GM21381 (cell line): ENCODE measurements around the gene RIMS4.

ENCODE experiments used
- ATAC-seq: cut with Tn5 transposase; IDR thresholded peaks from one replicate; pipeline ENCODE4 v1.9.1; 2021; ENCODE audit warnings: mild to moderate bottlenecking, moderate library complexity; ENCODE audit not compliant: unreplicated experiment

Gene RIMS4

DNA sequence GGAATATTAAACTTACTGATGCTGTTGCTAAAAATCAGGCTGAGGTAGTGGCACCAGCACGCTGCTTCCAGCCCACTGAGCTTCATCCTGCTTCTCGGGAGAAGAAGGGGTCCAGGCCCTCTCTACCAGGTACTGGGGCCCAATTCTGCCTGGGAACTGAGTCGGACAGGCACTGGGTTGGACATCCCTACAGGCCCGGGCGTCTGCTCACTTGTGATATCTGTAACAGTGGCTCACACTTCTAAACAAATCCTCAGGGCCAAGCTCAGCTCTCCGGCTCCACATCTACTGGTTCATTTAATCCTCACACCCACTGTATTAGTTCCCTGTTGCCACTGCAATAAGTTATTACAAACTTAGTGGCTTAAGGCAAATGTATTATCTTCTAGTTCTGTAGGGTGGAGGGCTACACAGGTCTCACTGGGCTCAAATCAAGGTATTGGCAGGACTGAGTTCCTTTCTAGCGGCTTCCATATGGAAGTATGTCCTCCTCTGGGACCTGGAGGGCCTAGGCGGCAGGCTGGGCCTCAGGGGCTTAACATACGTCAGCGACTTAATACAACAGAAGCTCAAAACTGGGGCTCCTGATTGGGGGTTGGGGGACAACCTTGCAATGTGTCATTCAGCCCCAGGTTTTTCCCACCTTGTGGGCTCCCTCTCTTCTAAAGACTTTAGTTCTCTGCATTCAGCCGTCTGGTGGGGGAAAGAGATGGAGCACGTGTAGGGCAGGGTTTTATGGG, 66.3 kb downstream of the RIMS4 start:
- ATAC-seq, result no peak

DNA sequence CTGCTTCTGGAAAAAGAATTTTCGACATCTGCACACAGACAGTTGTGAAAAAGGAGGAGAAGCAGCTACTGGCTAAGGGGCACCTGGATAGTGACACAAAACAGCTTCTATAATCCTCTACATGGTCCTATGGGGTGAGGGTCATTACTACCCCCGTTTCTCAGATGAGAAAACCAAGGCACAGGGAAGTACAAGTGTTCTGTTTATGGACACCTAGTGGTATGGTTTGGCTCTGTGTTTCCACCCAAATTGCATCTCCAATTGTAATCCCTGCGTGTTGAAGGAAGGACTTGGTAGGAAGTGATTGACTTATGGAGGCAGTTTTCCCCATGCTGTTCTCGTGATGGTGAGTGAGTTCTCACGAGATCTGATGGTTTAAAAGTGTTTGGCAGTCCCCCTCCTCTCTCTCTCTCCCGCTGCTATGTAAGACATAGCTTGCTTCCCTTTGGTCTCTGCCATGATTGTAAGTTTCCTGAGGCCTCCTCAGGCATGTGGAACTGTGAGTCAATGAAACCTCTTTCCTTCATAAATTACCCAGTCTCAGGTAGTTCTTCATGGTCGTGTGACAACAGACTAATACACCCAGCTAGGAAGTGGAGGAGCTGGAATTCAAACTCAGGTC, 67.2 kb downstream of the RIMS4 start:
- no peak for ATAC-seq

DNA sequence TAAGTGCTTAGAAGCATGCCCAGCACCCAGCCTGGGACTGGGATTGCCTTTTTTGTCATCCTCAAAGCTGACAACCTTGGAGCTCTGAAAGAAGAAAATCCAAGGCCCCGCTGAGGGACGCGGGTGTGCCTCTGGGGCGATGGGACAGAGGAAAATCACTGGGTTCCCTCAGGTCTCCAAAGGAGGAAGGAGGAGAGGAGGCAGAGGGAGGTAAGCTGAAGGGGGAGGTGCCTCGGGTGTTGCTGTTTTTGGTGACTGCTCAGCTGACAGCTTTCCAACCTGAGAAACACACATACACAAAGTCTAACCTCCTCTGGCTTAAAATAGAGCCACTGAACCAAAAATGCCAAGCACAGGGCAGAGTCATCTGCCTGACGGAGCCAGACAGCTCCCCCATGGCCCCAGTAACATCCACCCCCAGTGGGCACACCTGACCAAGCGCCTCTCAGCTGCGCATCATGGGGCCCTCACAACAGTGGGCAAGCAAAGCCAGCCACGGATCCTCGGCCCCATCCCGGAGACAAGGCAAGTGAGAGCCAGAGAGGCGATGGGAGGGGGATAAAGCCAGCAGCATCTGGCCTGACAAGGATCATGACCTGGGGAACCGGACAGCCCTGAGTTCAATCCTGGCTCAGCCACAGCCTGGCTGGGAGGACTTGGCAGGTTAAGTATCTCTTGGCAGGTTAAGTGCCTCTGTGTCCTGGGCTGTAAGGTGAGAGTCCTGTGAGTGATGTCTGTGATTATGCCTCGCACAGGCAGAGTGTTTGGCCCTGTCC, 67.9 kb downstream of the RIMS4 start:
- no peak for ATAC-seq

DNA sequence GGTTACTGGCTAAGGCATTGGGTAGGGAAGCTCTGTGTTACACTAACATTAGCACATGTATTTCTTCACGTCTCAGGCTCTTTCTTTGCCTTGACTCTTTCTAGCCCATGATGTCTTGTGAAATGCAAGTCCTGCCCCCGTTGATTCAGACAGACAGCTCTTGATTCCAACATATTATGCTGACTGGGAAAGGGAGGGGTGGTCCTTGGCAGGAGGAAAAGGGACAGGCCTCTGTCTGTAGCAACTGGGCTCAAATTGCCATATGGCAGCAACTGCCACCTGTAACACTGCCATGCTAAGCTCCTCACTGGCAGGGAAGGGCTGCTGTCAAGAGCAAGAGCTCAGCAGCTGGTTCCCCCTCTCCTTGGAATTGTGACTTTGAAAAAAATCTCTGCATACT, 70.4 kb downstream of the RIMS4 start:
- no peak for ATAC-seq

DNA sequence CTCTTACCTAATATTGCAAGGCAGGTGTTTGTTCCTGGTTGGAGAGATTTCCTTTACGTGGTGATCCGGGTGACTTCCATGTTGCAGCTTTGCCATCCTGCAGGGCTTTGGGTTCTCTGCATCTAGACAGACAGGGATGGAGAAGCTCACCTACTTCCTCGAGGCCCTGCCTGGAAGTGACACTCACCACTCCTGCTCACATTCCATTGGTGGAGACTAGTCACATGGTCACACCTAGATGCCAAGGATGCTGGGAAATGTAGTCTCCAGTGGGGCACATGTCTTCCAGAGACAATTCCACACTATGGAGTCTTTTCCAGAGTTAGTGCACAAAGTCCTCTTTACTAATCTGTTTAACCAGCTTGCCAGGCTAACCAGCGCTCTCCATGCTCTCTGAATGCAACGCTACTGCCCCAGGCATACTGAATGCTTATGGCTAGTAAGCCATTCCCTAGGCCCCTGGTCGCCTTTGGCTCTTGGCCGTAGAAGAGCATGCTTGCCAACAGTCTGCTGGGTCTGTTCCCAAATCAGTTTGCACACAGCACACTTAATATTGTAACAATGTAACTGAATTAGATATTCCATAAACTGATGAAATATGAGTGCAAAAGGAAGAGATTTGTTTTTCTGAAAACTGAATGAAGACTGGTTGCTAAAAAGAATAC, 71.4 kb downstream of the RIMS4 start:
- ATAC-seq, result no peak

DNA sequence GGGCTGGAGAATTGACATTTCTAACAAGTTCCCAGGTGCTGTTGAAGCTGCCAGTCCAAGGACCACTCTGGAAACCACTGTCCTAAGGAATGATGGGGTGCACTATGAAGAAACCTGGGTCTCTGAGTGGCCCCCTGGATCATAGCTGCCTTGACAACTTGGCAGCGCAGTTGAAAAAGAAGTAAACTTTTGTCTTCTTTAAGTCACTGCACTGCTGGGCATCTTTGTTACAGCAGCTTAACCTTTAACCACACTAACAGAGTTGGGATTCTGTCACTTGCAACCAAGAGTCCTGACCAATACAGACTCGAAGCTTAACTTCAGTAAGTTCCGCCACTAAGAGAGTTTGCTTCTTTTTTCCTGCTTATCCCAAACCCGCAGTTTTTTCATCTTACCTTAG, 73.2 kb downstream of the RIMS4 start:
- ATAC-seq, result no peak

DNA sequence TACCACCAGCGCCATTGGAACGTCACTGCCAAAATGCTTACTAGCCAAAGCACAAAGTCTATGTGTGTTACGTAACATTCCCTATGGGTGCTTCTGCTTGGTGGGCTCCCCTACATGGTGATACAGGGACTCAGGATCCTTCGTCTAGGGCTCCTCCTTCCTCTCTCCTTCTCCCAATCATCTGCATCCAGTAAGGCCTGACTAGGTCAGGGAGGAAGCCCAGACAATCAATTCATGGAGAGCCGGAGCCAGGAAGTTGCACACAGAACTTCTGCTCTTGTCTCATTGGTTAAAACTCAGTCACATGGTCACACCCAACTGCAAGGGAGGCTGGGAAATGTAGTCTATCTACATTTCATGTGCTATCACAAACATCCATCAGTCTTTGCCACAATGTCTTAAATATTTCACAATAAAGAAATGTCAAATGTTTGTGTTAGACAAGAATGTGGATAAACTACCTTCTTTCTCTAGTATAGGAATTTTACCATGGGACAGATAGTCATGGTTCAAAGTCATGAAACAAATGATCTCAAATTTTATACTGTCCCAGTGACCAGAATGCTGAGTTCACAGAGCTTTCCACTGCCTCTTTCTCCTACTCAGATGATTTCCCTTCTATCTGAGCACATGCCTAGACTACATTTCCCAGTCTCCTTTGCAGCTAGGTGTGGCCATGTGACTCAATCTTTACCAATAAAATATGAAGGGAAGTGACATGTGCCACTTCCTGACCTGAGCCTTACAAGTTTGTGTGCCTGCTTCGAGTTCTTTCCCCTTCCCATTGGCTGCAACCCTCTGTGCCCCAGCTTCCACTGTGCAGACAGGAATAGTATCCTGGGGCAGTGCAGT, 74.0 kb downstream of the RIMS4 start:
- ATAC-seq, result no peak

DNA sequence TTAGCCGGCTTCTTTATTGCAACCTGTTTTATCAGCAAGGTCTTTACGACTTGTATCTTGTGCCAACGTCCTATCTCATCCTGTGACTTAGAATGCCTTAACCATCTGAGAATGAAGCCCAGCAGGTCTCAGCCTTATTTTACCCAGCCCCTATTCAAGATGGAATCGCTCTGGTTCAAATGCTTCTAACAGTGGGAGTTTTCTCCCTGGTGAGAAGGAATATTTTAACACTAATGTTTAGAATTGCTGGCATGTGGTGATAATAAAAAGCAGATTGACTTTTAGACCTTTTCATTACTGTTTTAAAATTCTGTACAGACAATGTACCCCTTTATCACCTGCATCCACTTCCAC, 74.6 kb downstream of the RIMS4 start:
- no peak for ATAC-seq

DNA sequence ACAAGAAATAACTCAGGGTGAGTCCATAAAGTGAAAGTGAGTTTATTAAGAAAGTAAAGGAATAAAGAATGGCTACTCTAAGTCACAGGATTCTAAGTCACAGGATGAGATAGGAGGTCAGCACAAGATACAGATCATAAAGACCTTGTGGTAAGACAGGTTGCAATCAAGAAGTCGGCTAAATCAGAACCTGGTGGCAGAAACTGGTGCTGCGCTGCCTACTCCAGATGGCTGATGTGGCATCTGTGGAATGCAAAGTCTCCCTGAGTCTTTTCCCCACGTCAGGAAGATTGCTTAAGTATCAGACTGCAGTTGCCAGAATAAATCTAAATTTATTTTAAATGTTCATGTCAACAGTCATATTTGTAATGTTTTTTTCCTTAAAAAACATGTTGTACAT, 75.4 kb downstream of the RIMS4 start:
- no peak for ATAC-seq

DNA sequence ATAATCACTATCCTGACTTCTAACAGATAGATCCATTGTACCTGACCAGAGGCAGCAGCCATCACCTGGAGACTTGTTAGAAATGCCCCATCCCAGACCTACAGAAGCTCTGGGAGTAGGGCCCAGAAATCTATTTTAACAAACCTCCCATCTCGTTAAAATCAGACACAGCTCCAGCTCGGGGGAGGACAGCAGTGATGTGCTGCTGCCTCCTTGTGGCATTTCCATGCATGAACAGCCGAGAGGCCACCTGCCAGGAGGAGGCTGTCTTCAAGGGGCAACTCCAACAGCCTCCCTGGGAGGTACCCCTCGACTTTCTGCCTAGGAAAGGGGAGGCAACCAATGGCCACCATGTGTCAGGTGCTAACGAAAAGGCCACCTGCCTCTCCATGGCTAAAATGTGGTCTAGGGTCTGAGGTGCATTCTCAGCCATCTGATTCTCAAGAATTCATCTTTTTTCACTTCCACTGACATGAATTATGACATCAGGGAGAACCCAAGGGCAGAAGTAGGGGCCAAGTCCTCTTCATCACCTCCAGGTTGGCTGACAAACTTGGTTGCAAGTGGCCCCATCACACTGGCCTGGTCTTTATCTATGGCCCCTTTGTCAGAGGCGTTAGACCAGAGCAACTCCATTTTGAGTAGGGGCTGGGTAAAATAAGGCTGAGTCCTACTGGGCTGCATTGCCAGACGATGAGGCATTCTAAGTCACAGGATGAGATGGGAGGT, 76.8 kb downstream of the RIMS4 start:
- no peak for ATAC-seq

DNA sequence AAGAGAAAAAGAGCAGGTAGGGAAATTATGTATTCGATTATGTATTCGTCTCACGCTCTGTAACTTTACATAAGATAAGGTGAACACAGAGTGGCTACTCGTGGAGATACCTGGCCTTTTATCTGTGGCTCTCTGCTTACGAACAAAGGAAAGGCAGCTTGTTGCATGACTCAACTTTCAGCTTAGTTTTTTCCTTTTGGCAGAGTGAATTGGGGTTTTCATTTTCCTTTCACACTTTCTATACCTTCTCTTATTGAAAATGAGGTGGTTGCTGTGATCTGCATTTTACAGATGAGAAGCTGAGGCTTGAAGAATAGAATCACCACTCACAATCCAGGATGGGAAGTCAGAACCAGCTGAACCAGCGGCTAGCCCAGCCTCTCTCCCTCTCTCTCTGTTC, 78.0 kb downstream of the RIMS4 start:
- ATAC-seq, result no peak

DNA sequence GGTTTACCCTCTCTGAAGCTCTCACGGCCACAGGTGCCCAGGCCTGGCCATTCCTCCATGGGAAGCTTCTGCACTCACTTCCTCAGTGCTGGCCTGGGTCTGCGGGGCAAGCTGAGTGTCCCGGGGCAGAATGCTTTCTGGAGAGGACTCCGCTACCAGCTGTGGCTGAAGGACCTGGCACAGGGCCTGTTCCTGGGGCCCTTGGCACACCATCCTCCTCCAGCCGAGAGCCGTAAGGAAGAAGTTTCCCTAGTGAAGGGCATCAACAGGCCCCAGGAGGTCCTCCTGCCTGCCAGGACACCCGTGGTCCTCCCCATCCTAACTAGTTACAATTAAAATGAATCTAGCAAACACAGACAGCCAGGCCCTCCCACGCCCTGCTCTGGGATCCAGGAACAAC, 78.7 kb downstream of the RIMS4 start:
- ATAC-seq, result no peak

DNA sequence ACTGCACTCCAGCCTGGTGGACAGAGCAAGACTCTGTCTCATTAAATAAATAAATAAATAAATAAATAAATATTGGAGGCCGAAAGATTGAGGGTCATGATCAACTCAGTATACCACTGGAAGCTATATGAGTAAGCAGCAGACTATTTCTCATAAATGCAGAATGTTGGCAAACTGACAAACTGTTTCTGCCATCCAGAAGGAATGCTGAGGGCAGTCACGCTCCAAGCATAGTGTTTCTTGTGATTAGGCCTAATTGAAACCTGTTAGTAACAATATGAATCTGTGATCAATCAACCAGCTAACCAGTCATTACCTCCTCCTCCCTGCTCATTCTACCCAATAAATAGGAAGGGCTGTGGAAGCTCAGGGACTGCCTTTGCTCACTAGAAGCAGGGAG, 79.9 kb downstream of the RIMS4 start:
- ATAC-seq, result no peak

DNA sequence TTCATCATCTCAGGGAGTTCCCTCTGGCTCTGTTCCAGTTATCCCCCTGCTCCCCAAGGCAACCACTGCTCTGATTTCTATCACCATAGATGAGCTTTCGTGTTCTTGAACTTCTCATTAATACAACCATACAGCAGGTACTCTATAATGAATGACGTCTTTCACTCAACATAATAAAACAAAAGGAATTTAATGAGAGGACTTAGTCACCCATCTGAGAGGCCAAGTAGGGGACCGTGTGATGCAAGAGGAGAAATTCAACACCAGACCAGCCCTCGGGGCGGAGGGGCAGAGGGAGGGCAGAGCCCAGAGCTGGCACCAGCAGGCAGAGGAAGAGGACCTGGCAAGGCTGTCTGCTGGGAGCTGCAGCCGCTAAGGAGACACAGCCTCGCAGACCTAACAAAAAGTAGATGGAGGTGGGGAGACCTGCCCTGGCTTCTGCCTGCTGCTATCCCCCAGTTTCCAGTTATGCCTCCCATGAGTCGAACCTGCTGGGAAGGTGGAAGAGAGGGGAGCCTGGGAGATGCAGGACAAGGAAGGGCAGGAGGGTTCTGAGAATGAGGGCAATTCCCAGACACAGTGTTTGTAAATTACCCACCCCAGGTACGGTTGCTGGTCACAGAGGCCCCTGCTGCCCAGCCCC, 81.4 kb downstream of the RIMS4 start:
- ATAC-seq, result no peak

DNA sequence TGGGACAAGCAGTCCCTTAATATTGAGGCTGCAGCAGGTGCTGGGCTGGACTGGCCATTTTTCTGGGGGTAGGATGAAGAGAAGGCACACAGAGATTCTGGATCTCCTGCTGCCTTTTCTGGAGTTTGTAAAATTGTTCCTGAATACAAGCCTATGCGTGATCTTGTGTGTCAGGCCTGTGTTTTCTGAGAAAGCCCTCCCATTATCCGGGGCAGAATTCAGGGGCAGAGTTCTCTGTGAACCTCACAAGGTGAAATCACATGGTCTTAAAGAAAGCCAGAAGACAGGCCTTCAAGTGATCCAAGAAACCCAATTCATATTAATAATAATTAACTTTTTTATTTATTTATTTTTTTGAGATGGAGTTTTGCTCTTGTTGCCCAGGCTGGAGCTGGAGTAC, 82.7 kb downstream of the RIMS4 start:
- ATAC-seq, result no peak

DNA sequence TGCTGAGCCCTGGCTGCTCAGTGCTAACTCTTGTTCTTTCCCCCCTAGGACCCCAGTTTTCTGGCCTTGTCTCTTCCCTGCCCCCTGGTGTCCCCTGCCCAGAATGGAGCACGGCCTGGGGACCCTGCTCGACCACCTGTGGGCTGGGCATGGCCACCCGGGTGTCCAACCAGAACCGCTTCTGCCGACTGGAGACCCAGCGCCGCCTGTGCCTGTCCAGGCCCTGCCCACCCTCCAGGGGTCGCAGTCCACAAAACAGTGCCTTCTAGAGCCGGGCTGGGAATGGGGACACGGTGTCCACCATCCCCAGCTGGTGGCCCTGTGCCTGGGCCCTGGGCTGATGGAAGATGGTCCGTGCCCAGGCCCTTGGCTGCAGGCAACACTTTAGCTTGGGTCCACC, 83.3 kb downstream of the RIMS4 start:
- no peak for ATAC-seq

DNA sequence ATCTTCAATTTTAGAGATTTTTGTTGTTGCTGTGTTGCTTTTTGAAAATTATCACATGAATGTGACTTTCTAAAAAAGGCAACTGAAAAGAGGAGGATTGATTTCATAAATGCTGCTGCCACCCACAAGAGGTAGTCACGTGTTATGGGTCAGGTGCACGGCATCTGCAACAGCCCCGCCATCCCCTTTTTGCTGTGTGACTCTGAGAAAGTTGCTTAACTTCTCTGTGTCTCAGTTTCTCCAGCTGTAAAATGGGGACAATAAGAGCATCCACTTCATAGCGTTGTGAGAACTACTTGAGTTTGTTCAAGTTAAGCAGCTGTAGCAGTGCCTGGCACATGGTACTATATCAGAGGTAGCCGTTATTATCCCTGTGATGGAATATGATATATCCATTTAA, 84.5 kb downstream of the RIMS4 start:
- ATAC-seq, result no peak

DNA sequence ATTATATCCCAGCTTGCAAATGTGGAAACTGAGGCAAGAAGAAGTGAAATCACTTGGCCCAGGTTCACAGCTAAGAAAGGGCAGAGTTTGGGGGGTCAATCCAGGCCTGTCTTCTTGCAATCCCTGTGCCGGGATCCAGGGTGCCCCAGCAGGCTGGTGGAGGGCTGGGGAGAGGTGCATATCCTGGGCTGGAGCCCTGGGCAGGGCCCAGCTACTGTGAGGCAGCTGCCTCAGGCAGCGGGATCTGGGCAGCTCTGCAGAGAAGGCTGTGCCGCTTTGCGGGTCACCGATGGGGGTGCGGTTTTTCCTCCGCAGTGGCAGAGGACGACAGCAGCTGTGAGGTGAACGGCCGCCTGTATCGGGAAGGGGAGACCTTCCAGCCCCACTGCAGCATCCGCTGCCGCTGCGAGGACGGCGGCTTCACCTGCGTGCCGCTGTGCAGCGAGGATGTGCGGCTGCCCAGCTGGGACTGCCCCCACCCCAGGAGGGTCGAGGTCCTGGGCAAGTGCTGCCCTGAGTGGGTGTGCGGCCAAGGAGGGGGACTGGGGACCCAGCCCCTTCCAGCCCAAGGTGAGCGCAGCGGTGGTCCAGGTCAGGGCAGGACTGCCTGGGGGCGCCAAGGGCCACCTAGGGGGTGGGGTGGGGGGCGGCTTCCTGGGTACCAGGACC, 85.8 kb downstream of the RIMS4 start:
- ATAC-seq, result no peak

DNA sequence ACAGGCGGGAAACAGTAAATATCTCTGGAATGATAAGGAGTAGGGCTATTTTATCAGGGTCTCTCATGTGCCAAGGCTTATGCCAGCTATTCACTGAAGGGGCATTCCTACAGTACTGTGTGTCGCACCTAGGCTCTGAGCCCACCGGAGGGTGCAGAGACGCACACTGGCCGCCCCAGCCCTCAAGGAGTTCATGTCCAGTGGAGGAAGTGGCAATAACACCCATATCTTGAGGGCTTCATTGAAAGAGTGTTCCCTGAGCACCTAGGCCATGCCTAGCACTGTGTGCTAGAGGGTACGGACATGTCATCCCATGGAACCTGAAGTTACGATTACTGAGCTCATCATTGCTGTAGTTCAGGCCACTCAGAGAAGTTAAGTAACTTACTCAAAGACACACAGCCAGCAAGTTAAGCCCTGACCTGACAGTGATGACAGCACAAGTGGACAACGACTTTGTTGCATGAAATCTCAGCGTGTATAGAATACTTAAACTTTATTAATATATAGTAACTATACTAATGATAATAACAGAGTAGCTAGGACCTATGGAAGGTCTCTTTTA, 86.5 kb downstream of the RIMS4 start:
- ATAC-seq, result no peak
